Mucosa of gallbladder (tissue), 1 donor: ENCODE data around the gene CHN2. TPM values are rescaled to one million over a fixed set of nuclear protein-coding genes. Genes with fewer than 3 reads are reported as not detected.

Experiments
- DNase-seq: peaks from one replicate; pipeline ENCODE4 v3.0.0-alpha.2; 2020; ENCODE audit warnings: low spot score
- total RNA-seq: library from RNA; stranded (reverse); gene quantifications from one replicate; pipeline ENCODE4 v1.2.1, GENCODE V29; 2021
- donor health status: DM: no; HTN: no; CAD: no.

Gene CHN2
- 24.7 TPM for total RNA-seq

DNA sequence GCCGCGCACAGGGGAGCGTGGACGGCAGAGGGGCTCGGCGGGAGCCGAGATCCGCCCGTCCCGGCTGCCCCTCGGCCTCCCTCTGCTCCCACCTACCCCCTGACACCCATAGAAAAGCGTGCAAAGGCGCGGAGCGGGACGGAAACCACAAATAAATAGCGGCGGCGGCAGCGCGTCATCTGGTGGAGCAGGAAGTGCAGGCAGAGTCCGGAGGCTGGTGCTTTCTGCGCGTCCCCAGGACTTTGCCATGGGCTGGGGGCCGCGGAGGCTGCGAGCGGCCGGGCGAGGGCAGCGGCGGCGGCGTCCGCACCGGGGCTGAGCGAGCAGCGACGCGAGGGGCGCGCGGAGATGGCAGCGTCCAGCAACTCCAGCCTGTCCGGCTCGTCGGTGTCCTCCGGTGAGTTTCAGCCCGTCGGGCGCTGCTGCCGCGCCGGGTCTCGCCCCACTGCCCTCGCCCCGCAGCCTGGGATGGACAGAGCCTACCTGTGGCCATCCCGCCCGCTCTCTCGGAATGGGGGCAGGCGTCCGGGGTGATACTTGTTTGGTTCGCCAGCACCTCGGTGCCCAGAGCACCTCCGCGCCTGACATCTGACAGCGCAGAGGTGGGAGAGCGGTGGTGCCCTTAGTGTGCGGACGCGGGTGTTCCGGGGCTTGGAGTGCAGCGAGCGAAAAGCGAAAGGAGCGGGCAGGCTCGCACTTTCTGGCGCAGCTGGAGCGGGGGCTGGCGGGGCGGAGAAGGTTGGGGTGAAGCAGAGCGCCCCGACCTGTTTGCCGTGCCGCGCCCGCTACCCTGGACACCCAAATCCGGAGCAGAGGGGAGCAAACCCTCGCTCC is at the start of gene CHN2:
CHN2 (plus strand) TSS at position 182 of the 834 bp plus-strand sequence.
- peak; percentile 55 for DNase-seq

DNA sequence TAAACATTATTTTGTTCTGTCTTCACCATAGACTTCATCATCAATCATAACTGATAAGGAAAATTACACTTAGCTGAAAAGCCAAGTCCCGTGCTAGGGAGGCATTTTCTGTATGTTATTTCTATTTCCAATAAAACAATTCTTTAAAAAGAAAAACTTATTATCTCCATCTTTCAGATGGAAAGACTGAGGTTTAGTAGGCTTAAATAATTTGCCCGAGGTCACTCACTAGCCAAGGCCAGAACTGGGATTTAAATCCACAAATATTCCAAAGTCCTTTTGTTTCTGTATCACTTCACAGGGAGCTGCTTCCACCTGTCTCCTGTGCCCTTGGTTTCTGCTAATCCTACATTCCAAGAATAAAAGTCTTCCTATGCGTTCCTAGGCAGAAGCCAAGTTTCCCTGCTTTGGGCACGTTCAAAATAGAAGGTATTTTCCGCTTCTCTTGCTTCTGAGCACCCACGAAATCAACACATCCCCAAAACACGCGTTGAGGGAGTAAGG is 49.0 kb upstream of the CHN2 start:
- no peak for DNase-seq

DNA sequence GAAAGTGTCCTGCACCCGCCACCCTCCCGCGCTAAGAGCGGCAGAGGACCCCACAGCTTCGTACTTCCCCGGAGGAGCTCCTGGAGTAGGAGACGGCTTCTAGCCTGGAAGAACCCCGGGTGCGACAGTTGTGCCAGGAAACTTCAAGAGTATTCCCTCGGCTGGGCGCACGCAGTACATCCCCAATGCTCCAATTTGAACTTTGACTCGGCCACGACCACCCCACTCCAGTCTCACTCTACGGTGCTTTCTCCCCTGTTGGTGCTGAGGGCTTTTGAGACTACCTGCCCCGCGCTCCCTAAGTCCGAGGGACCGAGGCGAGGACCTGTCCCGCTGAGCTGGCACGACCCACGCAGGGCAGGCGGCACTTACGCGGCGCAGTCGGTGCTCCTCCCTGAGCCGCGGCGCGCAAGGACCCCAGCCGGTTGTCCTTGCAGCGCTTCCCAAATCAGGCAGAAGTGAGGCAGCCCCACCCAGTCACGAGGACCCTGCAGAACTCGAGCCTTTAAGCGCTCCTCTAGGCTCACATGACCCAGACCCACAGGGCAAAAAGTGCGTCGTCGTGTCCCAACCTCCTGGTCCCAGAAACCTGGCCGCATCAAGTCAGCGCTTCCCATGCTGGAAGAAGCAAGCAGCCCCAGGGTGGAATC is 48.4 kb upstream of the CHN2 start, which contains the start of gene CPVL:
CPVL (minus strand) TSS at position 481 of the 650 bp plus-strand sequence. CDS start 25,476 bp downstream, outside the sequence.
- peak; percentile 53 for DNase-seq

DNA sequence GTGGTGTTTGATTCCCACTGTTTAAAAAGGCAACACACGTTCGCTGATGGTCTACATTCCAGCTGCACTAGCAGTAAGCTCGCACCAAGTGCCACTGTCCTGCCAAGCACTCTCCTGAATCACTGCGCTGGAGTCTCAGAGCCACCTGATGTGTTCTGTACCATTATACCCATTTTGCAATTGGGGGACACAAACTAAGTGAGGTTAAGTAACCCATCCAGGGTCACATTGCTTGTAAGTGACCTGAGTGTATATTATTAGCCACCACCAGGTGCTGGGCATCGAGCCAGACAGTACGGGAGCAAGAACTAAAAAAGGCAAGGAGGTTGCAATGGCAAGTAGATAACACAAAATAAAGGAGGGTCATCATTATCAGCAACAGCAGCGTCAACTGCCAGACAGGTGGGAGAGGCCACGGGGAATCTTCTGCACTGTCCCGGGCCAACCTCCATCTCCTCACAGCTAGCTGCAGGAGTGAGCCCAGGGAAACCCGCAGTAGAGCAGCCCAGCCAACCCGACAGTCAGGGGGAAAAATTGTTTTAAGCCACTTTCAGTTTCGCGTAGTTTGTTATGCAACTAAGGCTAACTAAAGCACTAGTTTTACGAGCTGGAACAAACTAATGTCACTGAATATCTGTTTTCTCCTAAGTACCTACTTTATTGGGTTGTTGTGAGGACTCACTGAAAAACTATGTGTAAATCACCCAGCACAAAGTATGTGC is 47.5 kb upstream of the CHN2 start:
- DNase-seq: no peak

DNA sequence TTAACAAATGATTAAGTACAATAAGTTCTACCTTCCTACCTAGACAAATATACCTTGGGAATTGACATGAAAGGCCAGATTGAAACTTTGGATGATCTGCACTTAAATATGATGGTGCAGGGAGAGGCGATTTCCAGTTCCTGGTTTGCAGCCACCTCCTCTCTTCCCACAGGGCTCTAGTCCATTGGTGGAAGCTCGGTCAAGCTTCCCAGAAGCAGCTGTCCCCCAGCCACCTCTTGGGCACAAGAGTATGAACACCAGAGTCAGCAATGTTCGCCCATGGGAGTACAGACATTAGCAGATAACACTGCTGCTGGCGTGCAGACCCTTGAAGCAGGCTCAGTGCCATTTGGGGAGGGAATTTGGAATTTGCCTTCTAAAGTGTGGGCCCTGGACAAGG is 46.8 kb upstream of the CHN2 start:
- no peak for DNase-seq

DNA sequence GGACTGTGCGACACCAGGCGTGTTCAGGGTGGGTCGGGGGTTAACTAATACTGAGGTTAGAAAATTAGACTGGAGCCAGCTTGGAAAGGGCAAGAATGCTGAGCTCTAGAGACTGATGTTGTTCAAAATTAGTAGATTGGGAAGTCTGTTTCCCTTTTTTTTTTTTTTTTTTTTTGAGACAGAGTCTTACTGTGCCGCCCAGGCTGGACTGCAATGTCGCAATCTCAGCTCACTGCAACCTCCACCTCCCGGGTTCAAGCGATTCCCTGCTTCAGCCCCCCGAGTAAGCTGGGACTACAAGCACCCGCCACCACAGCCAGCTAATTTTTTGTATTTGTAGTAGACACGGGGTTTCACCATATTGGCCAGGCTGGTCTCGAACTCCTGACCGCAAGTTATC is 45.5 kb upstream of the CHN2 start:
- DNase-seq: no peak

DNA sequence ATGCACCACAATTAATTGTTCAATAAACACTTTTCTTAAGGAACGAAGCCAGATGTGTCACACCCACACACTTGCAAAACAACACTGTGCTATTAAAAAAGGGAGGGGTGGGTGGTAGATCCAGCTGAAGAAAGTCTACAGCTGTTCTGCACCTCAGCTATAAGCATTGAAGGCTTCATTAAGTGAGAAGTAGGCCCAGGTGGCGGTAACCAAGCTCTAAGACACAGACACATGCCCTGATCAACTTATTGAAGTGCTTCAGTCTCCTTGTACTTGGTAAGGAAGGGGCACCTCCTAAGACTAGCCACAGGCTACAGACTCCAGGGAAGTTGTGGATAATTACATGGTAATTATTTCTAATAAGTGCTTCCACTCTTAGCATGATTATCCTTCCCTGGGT is 43.7 kb upstream of the CHN2 start:
- no peak for DNase-seq

DNA sequence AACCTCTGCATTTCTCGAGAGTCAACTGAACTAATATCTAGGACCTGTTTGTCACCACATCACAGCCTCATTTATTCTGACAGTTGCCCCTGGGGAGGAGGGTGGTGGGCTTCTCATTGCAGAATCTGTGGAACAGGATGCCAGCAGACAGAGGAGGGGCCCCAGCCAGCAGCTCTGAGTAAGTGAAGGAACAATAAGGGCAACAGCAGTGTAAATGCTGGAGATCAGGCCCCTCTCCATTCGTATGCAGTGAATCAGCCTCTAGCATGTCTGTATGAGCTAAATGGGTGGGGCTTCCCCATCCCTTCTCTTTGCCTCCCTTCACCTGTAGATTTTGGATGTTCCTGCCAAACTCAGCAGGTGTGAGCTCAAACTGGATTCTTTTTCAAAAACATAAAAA is 40.5 kb upstream of the CHN2 start:
- DNase-seq: no peak

DNA sequence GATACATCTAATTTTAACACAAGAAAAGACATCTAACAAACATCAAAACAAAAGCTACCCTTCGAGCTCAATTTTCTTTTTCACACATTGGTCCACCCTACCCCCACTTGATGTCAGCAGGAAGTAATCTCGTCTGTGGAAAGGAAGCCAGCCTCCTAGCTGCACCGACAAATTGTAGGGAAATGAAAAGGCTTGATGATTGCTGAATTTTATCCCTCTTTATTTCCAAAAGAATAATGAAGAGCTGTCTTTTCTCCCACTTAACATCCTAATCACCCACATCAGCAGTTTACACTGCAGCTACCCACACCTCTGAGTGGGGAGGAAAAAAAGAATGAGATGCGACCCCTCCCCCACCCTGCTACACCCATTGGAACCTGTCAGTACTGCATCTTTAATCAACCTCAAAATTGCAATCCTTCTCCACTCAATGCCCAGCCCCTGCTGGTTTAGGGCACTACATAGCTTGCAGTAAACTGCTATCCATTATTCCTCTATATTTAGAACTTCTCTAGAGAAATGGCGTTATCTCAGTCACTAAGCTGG is 37.6 kb upstream of the CHN2 start:
- DNase-seq: no peak

DNA sequence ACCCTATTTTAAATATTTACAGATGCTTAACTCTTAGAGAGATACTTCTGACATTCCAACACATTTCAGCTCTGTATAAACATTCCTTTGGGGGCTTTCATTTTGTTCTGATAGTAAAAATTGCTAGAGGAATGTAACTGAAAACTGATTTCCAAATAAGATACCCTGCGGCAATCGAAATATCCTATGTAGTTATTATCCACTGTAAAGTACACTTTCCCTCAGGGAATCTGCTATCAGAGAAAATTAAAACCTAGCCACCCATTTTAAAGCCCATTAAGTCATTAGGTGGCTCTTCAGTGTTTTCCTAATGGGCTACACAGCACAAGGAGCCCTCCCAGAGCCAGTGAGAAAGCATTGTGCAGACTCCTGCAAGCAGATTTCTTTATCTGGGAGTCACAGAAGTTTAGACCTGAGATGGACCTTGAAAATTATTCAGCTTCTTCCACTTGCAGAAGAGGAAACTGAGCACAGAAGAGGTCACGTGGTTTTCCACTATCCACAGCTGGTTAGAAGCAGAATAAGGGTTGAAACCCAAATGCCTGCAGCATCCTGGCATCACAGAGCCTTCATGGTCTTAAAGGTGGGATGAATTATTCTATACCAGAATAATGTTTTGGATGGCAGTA is 35.7 kb upstream of the CHN2 start:
- no peak for DNase-seq

DNA sequence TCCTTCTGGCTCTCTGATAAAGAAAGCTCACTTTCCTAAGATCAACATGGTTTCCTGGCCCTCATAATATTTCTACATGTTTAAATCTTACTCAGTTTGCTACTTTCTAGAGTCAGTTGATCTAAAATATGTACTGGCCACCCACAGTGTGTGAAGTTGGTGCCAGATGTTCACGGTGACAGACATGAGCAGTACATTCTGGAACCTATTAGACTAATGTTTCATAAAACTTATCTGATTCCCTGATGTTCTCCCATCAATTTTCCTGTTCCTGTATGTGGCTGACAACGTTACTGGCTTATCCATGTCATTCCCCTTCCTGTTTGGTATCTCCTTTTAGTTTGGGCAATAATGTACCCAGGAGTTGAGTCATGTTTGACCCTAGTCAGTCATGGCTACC is 34.5 kb upstream of the CHN2 start:
- no peak for DNase-seq

DNA sequence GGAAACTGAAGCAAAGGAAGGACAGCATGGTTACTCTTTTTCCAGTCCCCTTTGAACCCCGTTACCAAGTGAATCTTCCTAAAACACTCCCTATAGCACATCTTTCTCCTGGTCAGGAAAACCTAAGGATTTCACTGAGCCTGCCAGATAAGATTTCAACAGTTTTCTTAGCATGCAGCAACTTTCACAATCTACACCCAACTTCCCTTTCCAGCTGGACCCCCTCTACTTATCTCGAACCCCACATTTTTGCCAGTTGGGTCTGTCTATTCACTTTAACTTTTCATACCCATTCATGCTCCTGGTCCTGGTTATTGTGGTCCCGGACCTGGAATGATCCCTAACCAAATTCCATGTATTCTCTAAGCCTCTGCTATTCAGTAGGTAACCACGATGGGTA is 33.3 kb upstream of the CHN2 start:
- DNase-seq: no peak

DNA sequence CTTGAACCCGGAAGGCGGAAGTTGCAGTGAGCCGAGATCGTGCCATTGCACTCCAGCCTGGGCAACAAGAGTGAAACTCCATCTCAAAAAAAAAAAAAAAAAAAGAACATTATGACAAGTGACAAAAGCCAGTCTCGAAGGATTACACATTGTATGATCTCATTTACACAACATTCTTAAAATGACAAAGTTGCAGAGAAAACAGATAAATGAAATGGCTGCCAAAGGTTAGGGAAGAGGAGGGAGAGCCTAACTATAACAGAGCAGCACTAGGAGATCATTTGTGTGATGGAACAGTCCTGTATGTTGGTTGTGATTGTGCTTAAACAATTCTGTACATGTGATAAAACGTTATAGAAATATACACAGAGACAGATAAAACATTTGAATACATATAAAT is 32.0 kb upstream of the CHN2 start:
- no peak for DNase-seq

DNA sequence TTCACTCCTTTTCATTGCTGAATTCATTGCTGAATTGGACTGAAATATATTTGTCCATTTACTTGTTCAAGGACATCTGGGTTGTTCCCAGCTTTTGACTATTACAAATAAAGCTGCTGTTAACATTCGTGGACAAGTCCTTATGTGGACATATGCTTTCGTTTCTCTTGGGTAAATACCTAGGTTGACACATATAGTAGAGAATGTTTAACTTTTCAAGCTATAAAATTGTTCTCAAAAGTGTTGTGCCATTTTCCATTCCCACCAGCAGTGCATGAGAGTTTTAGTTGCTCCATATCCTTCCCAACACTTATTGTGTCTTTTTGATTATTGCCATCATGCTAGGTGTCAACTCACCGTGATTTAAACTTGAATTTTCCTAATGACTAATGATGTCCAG is 30.7 kb upstream of the CHN2 start:
- no peak for DNase-seq

DNA sequence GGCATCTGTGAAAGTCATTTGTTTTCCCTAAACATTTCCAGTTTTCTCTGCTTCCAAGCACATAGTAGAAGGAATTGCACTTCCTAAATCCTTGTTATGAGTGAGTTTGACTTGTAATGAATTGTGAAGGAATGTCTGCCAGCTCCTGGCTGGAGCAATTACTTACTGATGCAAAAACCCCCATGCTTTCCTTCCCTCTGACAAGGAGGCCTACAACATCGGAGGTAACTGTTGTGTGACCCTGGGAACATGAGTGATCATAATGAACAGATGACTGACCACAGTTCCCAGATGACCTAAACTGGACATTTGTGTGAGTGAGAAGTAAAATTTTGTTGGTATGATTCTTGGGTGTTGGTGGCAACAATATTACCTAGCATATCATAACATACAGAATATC is 26.9 kb upstream of the CHN2 start:
- DNase-seq: no peak

DNA sequence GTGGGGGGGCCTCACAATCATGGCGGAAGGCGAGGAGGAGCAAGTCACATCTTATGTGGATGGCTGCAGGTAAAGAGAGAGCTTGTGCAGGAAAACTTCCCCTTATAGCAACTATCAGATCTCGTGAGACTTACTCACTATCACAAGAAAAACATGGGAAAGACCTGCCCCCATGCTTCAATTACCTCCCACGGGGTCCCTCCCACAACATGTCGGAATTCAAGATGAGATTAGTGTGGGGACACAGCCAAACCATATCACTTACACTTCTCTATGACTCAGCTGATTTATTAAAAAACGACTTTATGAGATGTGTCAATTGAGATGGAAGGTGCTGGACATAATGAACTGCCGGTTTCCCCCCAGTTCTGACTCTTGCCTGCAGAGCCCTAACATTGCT is 23.8 kb upstream of the CHN2 start:
- DNase-seq: no peak

DNA sequence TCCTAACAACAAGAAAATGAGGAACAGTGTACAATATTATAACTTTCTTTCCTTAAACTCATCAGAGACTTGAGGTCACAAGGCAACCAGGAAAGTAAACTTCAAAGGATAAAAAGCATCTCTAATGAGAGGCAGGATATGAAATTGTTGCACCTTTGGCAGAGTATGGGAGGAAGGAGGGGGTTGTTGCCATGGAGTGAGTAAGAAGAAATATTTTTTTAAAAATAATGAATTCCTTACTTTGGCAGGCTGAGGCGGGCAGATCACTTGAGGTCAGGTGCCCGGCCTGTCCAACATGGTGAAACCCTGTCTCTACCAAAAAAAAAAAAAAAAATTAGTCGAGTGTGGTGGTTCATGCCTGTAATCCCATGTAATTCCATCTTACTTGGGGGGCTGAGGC is 21.1 kb upstream of the CHN2 start:
- no peak for DNase-seq

DNA sequence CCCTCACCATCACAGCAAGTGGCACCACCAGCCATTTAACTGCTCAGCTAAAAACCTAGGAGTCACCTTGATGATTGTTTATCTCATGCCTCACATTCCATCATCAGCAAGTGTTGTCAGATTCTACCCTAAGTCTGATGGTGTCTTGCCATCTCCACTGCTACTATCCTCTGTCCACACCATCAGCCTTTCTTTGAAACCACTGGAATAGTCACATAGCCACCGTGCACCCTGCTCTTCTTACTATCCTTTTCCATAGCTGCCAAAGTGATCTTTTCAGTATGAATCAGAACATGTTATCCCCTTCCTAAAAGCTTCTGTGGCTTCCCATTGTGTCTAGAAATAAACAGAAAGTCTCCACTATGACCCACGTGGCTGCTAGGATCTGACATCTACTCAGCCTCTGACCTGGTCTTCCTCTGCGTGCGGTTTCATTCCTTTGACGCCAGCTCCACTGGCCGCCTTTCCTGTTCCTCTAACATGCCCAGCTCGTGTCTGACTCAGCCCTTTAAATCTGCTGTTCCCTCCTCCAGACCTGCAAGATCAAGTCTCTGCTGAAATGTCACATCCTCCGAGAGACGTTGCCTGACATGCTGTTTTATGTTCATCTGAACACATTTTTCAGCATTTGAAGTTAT is 16.5 kb upstream of the CHN2 start:
- DNase-seq: peak; percentile 68

DNA sequence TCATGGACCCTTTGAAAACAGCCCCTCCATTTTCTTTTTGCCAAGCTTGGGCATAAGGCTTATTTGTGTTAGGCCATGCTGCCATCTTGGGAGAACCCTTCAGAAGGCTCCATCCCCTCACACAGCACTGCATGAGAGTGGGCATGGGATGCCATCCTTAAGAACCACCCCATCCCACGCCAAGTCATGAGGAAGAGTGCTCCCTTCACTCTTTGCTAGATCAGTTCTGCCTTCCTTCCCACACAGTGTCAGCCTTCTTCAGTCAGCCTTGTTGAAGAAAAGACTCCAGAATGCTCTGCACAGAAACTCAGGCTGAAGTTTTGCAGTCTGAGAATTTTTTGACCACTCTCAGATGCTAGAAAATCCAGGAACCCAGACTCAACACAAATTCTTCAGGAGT is 15.5 kb upstream of the CHN2 start:
- DNase-seq: no peak

DNA sequence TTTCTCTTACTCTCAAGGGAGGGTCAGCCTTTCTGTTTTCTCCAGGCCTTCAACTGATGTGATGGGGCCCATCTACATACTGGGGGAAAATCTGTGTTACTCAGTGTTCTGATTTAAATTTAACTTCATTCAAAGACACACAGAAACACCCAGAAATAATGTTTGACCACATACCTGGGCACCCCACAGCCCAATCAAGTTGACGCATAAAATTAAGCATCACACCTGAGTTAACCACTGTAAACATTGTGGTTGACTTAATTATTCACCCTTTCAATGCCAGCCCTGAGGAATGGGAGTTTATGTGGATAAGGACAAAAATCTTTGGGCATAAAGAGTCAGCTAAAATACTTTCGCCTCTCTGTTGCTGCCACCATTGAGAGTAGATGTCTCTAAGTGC is 10.0 kb upstream of the CHN2 start:
- DNase-seq: no peak

DNA sequence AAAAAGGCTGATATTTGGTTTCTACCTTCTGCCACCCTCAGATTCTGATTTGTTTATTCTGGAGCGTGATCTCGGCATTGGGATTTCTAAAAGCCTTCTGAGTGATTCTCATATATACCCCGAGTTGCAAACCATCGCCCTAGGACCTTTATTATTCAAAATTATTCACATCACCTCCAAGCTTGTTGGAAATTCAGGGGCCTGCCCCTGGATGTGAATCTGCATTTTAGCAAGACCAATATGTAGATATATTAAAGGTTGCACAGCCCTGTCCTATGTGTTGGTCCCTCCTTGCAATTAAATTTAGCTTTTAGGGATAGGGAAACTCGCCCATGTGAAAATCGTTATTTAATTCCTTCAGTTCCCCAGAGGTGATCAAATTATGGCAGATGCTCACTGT is 9.0 kb upstream of the CHN2 start:
- DNase-seq: no peak
